HepG2 (cell line): ENCODE data around the gene FKBP1B. TPM values are rescaled to one million over a fixed set of nuclear protein-coding genes. Genes with fewer than 3 reads are reported as not detected.

Experiments used
- CAMTA2 ChIP-seq: sonication (generic); formaldehyde crosslinking; IDR thresholded peaks from 2 replicates; pipeline ENCODE4 v1.4.0; 2020; ENCODE audit warnings: mild to moderate bottlenecking, missing genetic modification reagents, borderline replicate concordance
- PATZ1 ChIP-seq: sonication (generic); formaldehyde crosslinking; IDR thresholded peaks from 2 replicates; pipeline ENCODE4 v1.4.0; 2020; ENCODE audit warnings: missing genetic modification reagents
- POLR2A ChIP-seq, 2 experiments: IDR thresholded peaks; 2 replicates each; pipeline ENCODE4 v1.6.1; 2011; ENCODE audit warnings: low read depth in 2 of 2, low read length in 2 of 2, mild to moderate bottlenecking in 1 of 2, moderate library complexity in 1 of 2; ENCODE audit not compliant: insufficient read depth in 1 of 2
- RBM39 ChIP-seq: fragments of 200-400 bp; formaldehyde crosslinking; IDR thresholded peaks from one replicate; pipeline ENCODE4 v1.6.1; 2018; ENCODE audit warnings: antibody characterized with exemption, mild to moderate bottlenecking, low read depth, low read length; ENCODE audit not compliant: poor library complexity, severe bottlenecking
- TAF1 ChIP-seq: sonication (generic); formaldehyde crosslinking; IDR thresholded peaks from 2 replicates; pipeline ENCODE4 v1.4.0; 2020; ENCODE audit warnings: missing genetic modification reagents
- TAF15 ChIP-seq: fragments of 200-400 bp; formaldehyde crosslinking; IDR thresholded peaks from one replicate; pipeline ENCODE4 v1.6.1; 2018; ENCODE audit warnings: mild to moderate bottlenecking, low read depth, low read length; ENCODE audit not compliant: poor library complexity, severe bottlenecking
- TBL1XR1 ChIP-seq: fragments of 150-350 bp; IDR thresholded peaks from 2 replicates; pipeline ENCODE4 v1.6.1; 2014; ENCODE audit warnings: borderline replicate concordance, low read length; ENCODE audit not compliant: partially characterized antibody
- TBP ChIP-seq: sonication (generic); formaldehyde crosslinking; IDR thresholded peaks from 2 replicates; pipeline ENCODE4 v1.5.0; 2020; ENCODE audit warnings: missing genetic modification reagents
- ZNF430 ChIP-seq: sonication (generic); formaldehyde crosslinking; IDR thresholded peaks from 2 replicates; pipeline ENCODE4 v1.9.0; 2021; ENCODE audit warnings: mild to moderate bottlenecking, missing genetic modification reagents
- ZNF44 ChIP-seq: sonication (generic); formaldehyde crosslinking; IDR thresholded peaks from 2 replicates; pipeline ENCODE4 v1.5.1; 2020; ENCODE audit warnings: mild to moderate bottlenecking, missing genetic modification reagents
- ZNF570 ChIP-seq: sonication (generic); formaldehyde crosslinking; IDR thresholded peaks from 2 replicates; pipeline ENCODE4 v1.4.0; 2020; ENCODE audit warnings: mild to moderate bottlenecking, missing genetic modification reagents, borderline replicate concordance
- ZNF615 ChIP-seq: sonication (generic); formaldehyde crosslinking; IDR thresholded peaks from 2 replicates; pipeline ENCODE4 v1.5.0; 2020; ENCODE audit warnings: mild to moderate bottlenecking, missing genetic modification reagents, borderline replicate concordance
- ZNF747 ChIP-seq: sonication (generic); formaldehyde crosslinking; IDR thresholded peaks from 2 replicates; pipeline ENCODE4 v1.8.1; 2023; ENCODE audit warnings: missing genetic modification reagents, mild to moderate bottlenecking, borderline replicate concordance
- polyA plus RNA-seq, 8 experiments: library from polyadenylated mRNA; depleted of rRNA in 3 of 8; stranded (reverse) in 7 of 8; unstranded in 1 of 8; fragments of >200 nt; fragmentation: Illumina TruSeq in 4 of 8; extraction: Trizol in 4 of 8; gene quantifications; 2 replicates each; pipeline versions ENCODE4 v1.2.1 to v1.2.3, GENCODE V29; 2011 to 2016; ENCODE audit warnings: low read depth in 4 of 8, missing spikeins in 1 of 8, mixed read lengths in 1 of 8; ENCODE audit not compliant: insufficient read depth in 1 of 8
- total RNA-seq, 5 experiments: library from RNA; depleted of rRNA; stranded (reverse); fragments of >200 nt; fragmentation: Illumina TruSeq; extraction: Trizol; gene quantifications; 2 replicates each; pipeline ENCODE4 v1.2.3, GENCODE V29; 2016; ENCODE audit warnings: low read depth in 1 of 5
- TF ChIP-seq, protein P1 (sequence below): sonication (generic); formaldehyde crosslinking; IDR thresholded peaks from 2 replicates; pipeline ENCODE4 v1.4.0; 2020; ENCODE audit warnings: missing genetic modification reagents, borderline replicate concordance
- TF ChIP-seq, protein P2 (sequence below), 2 experiments: sonication (generic) in 1 of 2; formaldehyde crosslinking in 1 of 2; IDR thresholded peaks; 2 replicates each; pipeline versions ENCODE4 v1.5.1 to v1.6.1; 2011 to 2020; ENCODE audit warnings: borderline replicate concordance in 1 of 2, low read depth in 1 of 2, low read length in 1 of 2, mild to moderate bottlenecking in 1 of 2, missing genetic modification reagents in 1 of 2, moderate library complexity in 1 of 2
- TF ChIP-seq, protein P3 (sequence below): sonication (generic); IDR thresholded peaks from 2 replicates; pipeline ENCODE4 v1.6.1; 2016; ENCODE audit warnings: low read depth, borderline replicate concordance

FKBP1B gene
- total and polyA plus RNA-seq, 2 of the 13 experiments (the other 11 are each of a cell fraction or from before 2014, with no cell fraction given), result 35.2 to 96.3 TPM

- TF ChIP-seq POLR2A (IDR thresholded peaks at IDR 0.05; ENCODE audit: insufficient read depth in 1 of 2, low read depth in 2 of 2, low read length in 2 of 2) (peak; percentile 71 to 85; a peak in 3 of 4 replicates), TAF15 (peak; percentile 4), CAMTA2 (CRISPR knock-in tag) (peak; percentile 64; the same call in 1 of the 2 replicates), ZNF44 (CRISPR knock-in tag) (no peak; the same call in 1 of the 2 replicates), ZNF430 (CRISPR knock-in tag) (no peak; the same call in 1 of the 2 replicates), ZNF570 (CRISPR knock-in tag) (no peak), TAF1 (CRISPR knock-in tag) (peak; percentile 83; the same call in 1 of the 2 replicates), TBP (0 out of 2 replicates have a peak, but pooled peaks have one; percentile 33), ZNF615 (CRISPR knock-in tag) (no peak), RBM39 (no peak), PATZ1 (CRISPR knock-in tag) (peak; percentile 84), ZNF747 (no peak), TBL1XR1 (no peak)
- TF ChIP-seq, protein P1, sequence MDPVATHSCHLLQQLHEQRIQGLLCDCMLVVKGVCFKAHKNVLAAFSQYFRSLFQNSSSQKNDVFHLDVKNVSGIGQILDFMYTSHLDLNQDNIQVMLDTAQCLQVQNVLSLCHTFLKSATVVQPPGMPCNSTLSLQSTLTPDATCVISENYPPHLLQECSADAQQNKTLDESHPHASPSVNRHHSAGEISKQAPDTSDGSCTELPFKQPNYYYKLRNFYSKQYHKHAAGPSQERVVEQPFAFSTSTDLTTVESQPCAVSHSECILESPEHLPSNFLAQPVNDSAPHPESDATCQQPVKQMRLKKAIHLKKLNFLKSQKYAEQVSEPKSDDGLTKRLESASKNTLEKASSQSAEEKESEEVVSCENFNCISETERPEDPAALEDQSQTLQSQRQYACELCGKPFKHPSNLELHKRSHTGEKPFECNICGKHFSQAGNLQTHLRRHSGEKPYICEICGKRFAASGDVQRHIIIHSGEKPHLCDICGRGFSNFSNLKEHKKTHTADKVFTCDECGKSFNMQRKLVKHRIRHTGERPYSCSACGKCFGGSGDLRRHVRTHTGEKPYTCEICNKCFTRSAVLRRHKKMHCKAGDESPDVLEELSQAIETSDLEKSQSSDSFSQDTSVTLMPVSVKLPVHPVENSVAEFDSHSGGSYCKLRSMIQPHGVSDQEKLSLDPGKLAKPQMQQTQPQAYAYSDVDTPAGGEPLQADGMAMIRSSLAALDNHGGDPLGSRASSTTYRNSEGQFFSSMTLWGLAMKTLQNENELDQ, result no peak
- TF ChIP-seq, protein P2, sequence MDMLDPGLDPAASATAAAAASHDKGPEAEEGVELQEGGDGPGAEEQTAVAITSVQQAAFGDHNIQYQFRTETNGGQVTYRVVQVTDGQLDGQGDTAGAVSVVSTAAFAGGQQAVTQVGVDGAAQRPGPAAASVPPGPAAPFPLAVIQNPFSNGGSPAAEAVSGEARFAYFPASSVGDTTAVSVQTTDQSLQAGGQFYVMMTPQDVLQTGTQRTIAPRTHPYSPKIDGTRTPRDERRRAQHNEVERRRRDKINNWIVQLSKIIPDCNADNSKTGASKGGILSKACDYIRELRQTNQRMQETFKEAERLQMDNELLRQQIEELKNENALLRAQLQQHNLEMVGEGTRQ (IDR thresholded peaks at IDR 0.05; ENCODE audit: low read depth, low read length), result no peak
- TF ChIP-seq, protein P2 (CRISPR knock-in tag; IDR thresholded peaks at IDR 0.05; ENCODE audit: borderline replicate concordance), result no peak; the same call in none of the 2 replicates
- TF ChIP-seq, protein P3, sequence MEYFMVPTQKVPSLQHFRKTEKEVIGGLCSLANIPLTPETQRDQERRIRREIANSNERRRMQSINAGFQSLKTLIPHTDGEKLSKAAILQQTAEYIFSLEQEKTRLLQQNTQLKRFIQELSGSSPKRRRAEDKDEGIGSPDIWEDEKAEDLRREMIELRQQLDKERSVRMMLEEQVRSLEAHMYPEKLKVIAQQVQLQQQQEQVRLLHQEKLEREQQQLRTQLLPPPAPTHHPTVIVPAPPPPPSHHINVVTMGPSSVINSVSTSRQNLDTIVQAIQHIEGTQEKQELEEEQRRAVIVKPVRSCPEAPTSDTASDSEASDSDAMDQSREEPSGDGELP, result peak; percentile 65; the same call in 1 of the 2 replicates
Measured at GRCh38 chr2:24083567-24084385, 34.2 kb downstream of the FKBP1B start (continued).
